ENCODE measurements around the gene KLHL18. TPM values are rescaled to one million over a fixed set of nuclear protein-coding genes. Genes with fewer than 3 reads are reported as not detected.

KLHL18 gene
- total RNA-seq, 4 donors from 2014 or later: 10.3 to 11.9 (median 10.4) TPM

GRCh38 chr3:47376393-47376792 is 93.6 kb downstream of the KLHL18 start:
- TF ChIP-seq, protein P1, sequence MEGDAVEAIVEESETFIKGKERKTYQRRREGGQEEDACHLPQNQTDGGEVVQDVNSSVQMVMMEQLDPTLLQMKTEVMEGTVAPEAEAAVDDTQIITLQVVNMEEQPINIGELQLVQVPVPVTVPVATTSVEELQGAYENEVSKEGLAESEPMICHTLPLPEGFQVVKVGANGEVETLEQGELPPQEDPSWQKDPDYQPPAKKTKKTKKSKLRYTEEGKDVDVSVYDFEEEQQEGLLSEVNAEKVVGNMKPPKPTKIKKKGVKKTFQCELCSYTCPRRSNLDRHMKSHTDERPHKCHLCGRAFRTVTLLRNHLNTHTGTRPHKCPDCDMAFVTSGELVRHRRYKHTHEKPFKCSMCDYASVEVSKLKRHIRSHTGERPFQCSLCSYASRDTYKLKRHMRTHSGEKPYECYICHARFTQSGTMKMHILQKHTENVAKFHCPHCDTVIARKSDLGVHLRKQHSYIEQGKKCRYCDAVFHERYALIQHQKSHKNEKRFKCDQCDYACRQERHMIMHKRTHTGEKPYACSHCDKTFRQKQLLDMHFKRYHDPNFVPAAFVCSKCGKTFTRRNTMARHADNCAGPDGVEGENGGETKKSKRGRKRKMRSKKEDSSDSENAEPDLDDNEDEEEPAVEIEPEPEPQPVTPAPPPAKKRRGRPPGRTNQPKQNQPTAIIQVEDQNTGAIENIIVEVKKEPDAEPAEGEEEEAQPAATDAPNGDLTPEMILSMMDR (IDR thresholded peaks at IDR 0.05; ENCODE audit: low read depth): no peak

GRCh38 chr3:47377186-47377585 is 94.4 kb downstream of the KLHL18 start:
- TF ChIP-seq, protein P1 (IDR thresholded peaks at IDR 0.05; ENCODE audit: low read depth): no peak

- TF ChIP-seq, protein P1 (IDR thresholded peaks at IDR 0.05; ENCODE audit: low read depth): no peak
These were observed 96.1 kb downstream of the KLHL18 start for GRCh38 chr3:47378869-47379268.

GRCh38 chr3:47379411-47379899 is 96.7 kb downstream of the KLHL18 start:
- TF ChIP-seq, protein P1 (IDR thresholded peaks at IDR 0.05; ENCODE audit: low read depth): no peak

- TF ChIP-seq, protein P1 (IDR thresholded peaks at IDR 0.05; ENCODE audit: low read depth): no peak
These were observed 97.4 kb downstream of the KLHL18 start for GRCh38 chr3:47380026-47380600.

DNA sequence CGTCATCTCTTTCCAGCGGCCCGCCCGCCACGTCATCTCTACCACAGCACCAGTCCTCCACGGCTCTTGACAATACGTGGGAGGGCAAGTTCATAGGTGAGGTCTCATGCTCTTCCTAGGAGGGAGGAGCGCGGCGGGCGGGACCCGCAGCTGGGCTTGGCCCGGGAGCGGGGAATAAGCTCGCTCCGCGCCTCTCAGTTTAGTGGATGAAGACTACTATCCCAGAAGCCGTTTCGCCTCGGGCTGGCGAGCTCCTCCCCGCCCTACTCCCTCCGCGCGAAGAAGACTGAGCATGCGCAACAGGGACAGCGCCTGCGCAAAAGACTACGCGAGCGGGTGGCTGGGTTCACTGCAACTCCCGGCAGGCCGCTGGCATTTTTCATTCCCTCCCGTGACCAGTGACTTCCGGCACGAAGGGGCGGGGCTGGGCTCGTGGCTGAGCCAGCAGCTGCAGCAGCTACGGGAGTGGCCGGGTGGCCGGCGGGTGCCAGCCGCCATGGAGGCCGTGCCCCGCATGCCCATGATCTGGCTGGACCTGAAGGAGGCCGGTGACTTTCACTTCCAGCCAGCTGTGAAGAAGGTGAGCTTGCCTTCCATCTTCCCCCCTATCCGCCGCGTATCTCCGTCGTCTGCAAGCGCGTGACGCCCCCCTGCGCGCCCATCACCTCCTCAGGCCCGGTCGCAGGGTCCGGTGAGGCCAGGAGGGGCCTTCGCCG is 98.0 kb downstream of the KLHL18 start, which contains the start of gene PTPN23:
Gene PTPN23 (plus strand): TSS at position 421 of the 716 bp plus-strand sequence. CDS start 76 bp downstream, at position 497.
- TF ChIP-seq, protein P1 (IDR thresholded peaks at IDR 0.05; ENCODE audit: low read depth): no peak
